ENCODE data around the gene ABAT.

Gene ABAT

GRCh38 chr16:8639694-8640093 lies 34.7 kb upstream of the ABAT start:
- no peak for DNase-seq
- TF ChIP-seq CTCF (IDR thresholded peaks at IDR 0.05; ENCODE audit: low read depth, low read length, missing control alignments), result no peak
- Histone ChIP-seq H3K27ac (no peak overlapping the region), H3K36me3 (replicated peaks) (peaks cover 87% of the 10 kb centered on the region), H3K27me3 (replicated peaks) (no peaks in the 10 kb centered on the region), H3K4me3 (ENCODE audit: low read depth, low read length) (no peak overlapping the region)
- in situ Hi-C loops (cut with HindIII; ENCODE audit: low pct_ligation_motif_present, low sequenced_read_pairs), result no loop called here

- TF ChIP-seq CTCF (IDR thresholded peaks at IDR 0.05; ENCODE audit: low read depth, low read length, missing control alignments), result no peak
- no peak overlapping the region for H3K27ac ChIP-seq
- no peak overlapping the region for H3K4me3 ChIP-seq (ENCODE audit: low read depth, low read length)
- H3K27me3 ChIP-seq (replicated peaks), result no peaks in the 10 kb centered on the region
- no peak for DNase-seq
- in situ Hi-C loops (cut with HindIII; ENCODE audit: low pct_ligation_motif_present, low sequenced_read_pairs), result no loop called here
- H3K36me3 ChIP-seq (replicated peaks), result peaks cover 81% of the 10 kb centered on the region
These were observed 32.7 kb upstream of the ABAT start for GRCh38 chr16:8641671-8642070.

GRCh38 chr16:8642146-8642545 lies 32.3 kb upstream of the ABAT start:
- H3K36me3 ChIP-seq (replicated peaks), result peaks cover 81% of the 10 kb centered on the region

DNA sequence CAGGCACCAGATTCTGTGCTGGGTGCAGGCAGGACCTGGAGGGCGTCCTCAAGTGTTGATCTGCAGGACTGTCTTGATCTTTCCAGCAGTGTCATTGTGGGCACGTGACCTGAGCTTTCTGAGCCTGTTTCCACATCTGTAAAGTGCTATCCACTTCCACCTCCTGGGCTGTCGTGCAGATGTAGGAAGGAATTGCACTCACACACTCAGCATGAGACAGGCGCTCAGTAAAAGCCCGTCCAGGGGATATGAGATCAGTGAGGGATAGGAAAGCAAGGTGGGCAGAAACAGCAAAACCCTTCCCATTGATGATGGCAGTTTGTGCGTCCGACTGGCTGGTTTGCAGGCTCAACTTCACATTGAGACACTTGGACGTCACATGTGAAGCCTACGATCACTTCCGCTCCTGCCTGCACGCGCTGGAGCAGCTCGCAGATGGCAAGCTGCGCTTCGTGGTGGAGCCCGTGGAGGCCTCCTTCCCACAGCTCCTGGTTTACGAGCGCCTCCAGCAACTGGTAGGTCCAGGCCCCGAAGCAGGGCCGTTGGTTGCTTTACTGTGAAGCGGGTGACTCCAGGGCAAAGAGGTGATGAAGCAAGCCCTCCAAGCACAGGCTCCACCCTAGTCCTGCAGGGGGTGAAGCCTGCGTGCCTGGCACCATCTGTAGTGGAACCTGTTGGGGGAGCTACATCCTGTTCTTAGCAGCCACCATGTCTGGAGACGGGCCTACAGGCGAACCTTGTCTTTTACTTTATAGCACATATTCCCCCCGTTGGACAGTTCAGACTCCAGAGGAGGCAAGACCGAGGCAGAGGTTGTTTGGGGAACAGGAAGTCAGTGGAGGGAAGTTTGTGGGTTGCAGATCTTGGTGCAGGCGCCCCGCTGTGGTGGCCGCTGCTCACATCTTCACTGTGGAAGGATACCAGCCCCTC lies 29.9 kb upstream of the ABAT start:
- H3K36me3 ChIP-seq (replicated peaks), result peaks cover 71% of the 10 kb centered on the region

More at GRCh38 chr16:8642146-8642545, 32.3 kb upstream of the ABAT start:
- Histone ChIP-seq H3K27me3 (replicated peaks) (no peaks in the 10 kb centered on the region), H3K27ac (no peak overlapping the region), H3K4me3 (ENCODE audit: low read depth, low read length) (no peak overlapping the region)
- TF ChIP-seq CTCF (IDR thresholded peaks at IDR 0.05; ENCODE audit: low read depth, low read length, missing control alignments), result no peak
- DNase-seq, result no peak
- in situ Hi-C loops (cut with HindIII; ENCODE audit: low pct_ligation_motif_present, low sequenced_read_pairs), result no loop called here

GRCh38 chr16:8645141-8645521 lies 29.3 kb upstream of the ABAT start:
- Histone ChIP-seq H3K4me3 (ENCODE audit: low read depth, low read length) (no peak overlapping the region), H3K27me3 (replicated peaks) (no peaks in the 10 kb centered on the region), H3K27ac (no peak overlapping the region), H3K36me3 (replicated peaks) (peaks cover 64% of the 10 kb centered on the region)
- DNase-seq, result no peak
- in situ Hi-C loops (cut with HindIII; ENCODE audit: low pct_ligation_motif_present, low sequenced_read_pairs), result no loop called here
- TF ChIP-seq CTCF (IDR thresholded peaks at IDR 0.05; ENCODE audit: low read depth, low read length, missing control alignments), result no peak

More for the DNA sequence above, 29.9 kb upstream of the ABAT start:
- H3K27me3 ChIP-seq (replicated peaks), result no peaks in the 10 kb centered on the region
- in situ Hi-C loops (cut with HindIII; ENCODE audit: low pct_ligation_motif_present, low sequenced_read_pairs), result no loop called here
- H3K4me3 ChIP-seq (ENCODE audit: low read depth, low read length), result no peak overlapping the region
- TF ChIP-seq CTCF (IDR thresholded peaks at IDR 0.05; ENCODE audit: low read depth, low read length, missing control alignments), result no peak
- no peak for DNase-seq
- H3K27ac ChIP-seq, result no peak overlapping the region
